ENCODE measurements around the gene MLH3.
"Not testable (repeated sequence)": the region's sequence is repeated elsewhere in the genome, so short reads cannot be mapped to it uniquely, and the experiment has no call there.

The MLH3 gene

GRCh38 chr14:75023108-75023507 lies 28.2 kb downstream of the MLH3 start:
- no peak for DNase-seq

DNA sequence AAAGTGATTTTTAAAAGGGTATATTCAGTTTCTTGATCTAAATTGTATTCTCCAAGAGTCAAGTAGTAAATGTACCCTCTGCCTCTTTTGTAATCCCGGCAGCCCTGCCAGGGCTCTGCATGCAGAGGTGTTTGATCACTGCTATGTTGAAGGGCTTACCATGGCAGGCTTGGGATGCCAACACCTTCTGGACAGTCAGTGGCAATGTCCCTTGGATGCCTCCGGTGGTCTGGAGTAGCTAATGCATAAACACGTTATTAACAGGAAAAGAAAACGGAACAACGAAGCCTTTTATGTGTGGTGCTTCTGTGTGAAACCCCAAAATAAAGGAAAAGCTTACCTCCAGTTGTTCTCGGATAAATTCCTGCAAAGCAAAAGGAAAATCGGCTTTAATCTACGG lies 28.6 kb downstream of the MLH3 start:
- DNase-seq: no peak

DNA sequence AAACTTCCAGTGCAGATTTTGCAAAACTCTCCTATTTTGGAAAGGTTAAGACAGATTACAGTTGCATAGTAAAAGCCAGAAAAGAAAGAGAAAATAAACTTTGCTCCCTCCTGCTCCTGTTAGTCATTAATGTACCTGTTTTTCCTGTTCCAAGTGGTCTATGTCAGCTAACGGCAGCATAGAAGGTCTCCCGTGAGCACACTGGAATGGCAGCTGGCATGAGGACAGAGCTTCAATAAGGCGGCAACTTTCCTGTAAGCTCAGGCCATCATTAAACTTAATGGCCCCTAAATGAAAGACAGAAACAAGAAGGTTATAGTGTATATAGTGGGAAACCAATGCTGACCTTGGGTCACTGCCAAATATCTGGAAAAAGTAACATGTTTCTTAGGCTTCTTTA lies 32.6 kb downstream of the MLH3 start:
- no peak for DNase-seq

DNA sequence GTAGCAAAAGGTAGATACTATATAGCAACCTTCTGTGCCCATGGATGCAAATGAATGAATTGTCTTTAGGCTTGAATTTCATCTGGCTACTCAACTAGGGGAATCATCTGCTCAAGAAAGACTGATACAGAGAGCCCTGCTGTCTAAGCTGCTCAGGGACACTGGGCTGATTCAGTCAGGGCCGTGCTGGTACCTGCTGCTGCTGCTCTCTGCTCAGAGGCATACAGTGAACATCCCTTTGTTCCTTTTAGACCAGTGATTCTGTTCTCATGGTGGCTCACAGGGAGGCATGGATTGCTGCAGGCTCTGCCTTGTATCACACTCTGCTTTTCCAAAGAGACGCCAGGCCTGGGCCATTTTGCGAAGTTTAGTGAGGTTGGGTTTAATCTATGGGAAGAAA lies 34.5 kb downstream of the MLH3 start:
- no peak for DNase-seq

DNA sequence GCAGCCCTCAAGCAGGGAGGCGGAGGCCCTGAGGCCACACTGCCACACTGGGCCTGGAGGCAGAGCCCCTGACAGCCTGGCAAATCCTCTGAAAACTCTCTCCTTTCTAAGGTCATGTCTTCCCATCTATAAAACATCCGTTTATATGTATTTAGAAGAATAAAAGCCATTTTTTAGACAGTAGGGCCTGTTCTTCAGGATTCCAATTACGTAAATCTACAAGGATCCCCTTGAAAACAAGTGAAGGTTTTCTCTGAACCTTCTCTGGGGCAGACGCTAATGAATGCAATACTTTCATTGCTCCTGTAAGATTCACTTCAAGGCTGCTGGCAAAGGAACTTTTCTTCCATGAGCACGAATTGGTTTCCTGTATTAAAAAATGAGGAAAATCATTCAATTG lies 35.8 kb downstream of the MLH3 start:
- DNase-seq: no peak

DNA sequence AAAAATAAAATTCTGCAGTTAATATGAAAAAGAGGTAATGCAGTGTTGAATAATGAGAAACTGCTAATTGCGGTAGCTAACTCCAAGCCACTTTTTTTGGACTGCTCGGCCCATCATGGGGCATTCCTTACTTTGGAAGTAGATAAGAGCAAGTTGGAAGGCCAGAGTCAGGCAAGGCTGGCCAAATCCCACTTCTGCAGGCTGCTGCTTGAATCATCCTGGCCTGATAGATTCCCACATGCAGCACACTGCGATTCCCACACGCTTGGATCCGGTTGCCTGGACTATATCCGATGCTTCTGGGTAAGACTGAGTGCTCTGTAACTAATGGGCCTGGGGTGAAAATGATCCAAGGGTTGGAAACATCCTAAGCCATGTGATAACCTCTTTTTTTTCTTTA lies 38.0 kb downstream of the MLH3 start:
- no peak for DNase-seq

GRCh38 chr14:75011356-75011994 lies 39.8 kb downstream of the MLH3 start:
- DNase-seq: no peak

GRCh38 chr14:75010472-75011093 lies 40.7 kb downstream of the MLH3 start:
- no peak for DNase-seq

DNA sequence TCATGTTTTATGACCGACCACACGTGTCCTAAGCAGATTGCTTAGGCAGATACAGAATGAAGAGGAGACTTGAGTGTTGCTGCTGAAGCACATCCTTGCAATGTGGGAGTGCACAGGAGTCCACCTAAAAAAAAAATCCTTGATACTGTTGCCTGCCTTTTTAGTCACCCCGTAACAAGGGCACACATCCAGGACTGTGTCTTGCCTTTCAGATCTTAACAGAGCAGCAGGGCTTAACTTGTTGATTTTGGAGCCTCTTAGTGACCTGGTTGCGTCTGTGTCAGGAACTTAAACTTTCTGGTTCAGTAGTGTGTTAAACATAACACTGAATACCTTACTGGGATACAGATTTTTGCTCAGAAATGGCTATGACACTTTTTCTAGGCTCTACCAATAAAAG lies 42.1 kb downstream of the MLH3 start:
- no peak for DNase-seq

GRCh38 chr14:75005357-75005756 lies 45.9 kb downstream of the MLH3 start:
- DNase-seq: no peak

GRCh38 chr14:75003250-75004027 lies 47.8 kb downstream of the MLH3 start:
- DNase-seq: no peak

- peak; percentile 93 to 99 (median 96) for DNase-seq
Measured at GRCh38 chr14:75002392-75003249, 48.6 kb downstream of the MLH3 start, which contains the start of gene EIF2B2. Gene EIF2B2, plus strand, starts transcription at chr14:75002921. Its CDS starts 70 bp downstream, at chr14:75002991.

DNA sequence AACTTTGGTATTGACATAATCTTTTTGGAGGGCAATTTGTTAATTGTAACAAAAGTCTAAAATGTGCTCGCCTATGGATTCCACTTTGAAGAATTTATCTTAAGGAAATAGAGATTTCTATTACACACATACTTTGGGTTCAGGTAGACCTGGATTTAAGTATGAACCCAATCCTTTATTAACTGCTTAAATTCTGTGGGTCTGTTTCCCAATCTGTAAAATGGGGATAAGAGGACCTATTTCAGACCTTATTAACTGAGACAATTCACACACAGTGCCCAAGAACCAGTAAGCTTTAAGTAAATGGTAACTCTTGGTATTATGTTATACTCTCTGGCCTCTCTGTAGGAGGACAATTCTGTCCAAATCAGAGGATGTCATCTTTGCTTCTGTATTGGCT lies 49.4 kb downstream of the MLH3 start:
- DNase-seq: no peak

GRCh38 chr14:75001261-75001660 lies 50.0 kb downstream of the MLH3 start:
- no peak for DNase-seq

DNA sequence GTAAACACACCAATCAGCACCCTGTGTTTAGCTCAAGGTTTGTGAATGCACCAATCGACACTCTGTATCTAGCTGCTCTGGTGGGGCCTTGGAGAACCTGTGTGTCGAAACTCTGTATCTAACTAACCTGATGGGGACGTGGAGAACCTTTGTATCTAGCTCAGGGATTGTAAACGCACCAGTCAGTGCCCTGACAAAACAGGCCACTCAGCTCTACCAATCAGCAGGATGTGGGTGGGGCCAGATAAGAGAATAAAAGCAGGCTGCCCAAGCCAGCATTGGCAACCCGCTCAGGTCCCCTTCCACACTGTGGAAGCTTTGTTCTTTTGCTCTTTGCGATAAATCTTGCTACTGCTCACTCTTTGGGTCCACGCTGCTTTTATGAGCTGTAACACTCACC lies 55.5 kb downstream of the MLH3 start:
- not testable (repeated sequence) for DNase-seq

DNA sequence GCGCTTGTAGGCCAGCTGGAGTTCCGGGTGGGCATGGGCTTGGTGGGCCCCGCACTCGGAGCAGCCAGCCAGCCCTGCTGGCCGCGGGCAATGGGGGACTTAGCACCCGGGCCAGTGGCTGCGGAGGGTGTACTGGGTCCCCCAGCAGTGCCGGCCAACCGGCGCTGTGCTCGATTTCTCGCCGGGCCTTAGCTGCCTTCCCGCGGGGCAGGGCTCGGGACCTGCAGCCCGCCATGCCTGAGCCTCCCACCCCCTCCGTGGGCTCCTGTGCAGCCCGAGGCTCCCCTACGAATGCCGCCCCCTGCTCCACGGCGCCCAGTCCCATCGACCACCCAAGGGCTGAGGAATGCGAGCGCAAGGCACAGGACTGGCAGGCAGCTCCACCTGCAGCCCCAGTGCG lies 57.1 kb downstream of the MLH3 start:
- DNase-seq: not testable (repeated sequence)

DNA sequence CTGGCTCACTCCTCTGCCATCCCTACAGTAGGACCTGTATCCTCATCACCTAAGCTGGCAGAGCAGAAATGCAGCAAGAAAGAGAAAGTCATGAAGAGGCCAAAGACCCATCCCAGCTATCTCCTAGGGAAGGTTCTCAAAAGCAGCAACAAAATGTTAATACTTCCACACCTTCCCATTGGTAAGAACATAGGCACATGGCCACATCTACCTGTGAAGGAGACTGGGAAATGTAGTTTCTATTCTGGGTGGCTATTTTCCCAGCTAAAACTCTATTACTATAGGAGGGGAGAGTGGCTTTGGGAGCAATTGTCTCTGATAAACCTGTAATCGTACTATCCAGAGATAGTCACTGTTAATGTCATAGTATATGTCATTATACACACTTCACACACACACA lies 62.3 kb downstream of the MLH3 start:
- no peak for DNase-seq

DNA sequence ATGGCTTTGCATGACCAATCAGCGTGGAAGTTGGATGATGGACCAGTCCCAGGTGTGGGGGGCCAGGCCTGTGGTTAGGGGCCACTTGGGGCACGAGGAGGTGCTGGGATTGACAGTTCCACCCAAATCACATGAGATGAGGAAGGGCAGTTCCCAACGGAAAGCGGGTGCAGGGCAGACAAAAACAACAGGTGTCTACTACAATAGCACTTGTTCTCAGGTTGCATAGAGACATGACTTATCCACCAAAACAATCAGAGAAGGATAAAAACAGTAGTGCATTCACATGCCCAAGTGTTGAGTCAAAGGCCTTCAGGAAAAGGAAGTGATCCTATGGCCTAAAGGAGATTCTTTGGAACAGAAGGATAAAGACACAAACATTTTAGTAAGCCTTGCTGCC lies 63.1 kb downstream of the MLH3 start:
- no peak for DNase-seq

GRCh38 chr14:74985806-74986205 lies 65.5 kb downstream of the MLH3 start:
- DNase-seq: no peak

GRCh38 chr14:74985028-74985310 lies 66.3 kb downstream of the MLH3 start:
- no peak for DNase-seq

- no peak for DNase-seq
Measured at GRCh38 chr14:74984236-74985027, 66.8 kb downstream of the MLH3 start.

DNA sequence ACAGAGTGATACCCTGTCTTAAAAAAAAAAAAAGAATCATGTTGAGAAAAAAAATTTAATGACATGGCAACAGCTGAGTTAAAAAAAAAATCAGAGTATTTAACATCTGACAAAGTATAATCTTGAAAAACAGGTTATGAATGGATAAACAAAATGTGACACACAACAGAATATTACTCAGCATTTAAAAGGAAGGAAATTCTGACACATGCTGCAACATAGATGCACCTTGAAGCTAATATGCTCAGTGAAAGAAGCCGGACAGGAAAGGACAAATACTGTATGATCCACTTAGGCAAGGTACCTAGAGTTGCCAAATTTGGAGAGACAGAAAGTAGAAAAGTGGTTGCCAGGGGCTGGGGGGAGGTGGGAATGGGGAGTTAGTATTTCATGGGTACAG lies 67.9 kb downstream of the MLH3 start:
- no peak for DNase-seq

GRCh38 chr14:74982661-74983060 lies 68.6 kb downstream of the MLH3 start:
- DNase-seq: no peak
